UCSD-AML1 (cell line): ENCODE measurements around the gene SLC6A17.
A peak's percentile ranks its signal among the peaks of the same experiment; 100 is the strongest.

Source experiments
- DNase-seq: peaks from one replicate; lab custom pipeline; 2025; ENCODE audit not compliant: unreplicated experiment; lab: John Stamatoyannopoulos, UW

Gene SLC6A17

DNA sequence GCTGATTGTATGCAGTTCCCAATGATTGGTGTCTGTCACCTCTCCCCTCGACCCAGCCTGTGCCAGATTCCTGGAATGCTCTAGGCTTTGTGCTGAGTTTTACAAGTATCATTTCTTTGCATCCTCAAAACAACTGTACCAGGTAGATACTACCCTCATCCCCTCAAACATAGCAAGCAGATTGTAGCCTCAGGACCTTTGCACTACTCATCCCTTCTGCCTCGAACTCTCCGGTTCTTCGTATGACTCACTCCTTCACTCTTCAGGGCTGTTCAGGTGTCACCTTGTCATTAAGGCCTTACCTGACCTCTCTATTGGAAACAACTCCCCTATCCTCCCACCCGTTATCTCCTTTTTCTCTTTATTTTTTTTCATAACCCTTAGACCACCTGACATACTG, 67.8 kb downstream of the SLC6A17 start:
- DNase-seq: no peak

DNA sequence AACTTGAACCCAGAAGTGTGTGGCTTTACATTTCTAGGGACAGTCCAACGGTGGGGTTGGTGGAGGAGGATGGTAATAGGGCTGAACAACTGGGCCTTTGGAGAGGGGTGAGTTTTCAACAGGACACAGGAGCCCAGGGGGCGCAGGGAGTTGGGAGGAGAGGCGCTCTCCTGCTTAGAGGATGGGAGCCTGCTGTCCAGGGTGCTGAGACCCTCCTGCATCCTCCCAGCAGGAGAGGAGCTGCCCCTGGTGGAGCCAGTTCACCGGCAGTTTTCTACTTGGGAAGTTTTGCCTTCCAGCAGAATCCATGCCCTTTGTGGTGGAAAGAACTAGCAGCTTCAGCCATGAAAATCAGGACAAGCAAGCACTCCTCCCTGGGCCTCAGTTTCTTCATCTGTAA, 68.4 kb downstream of the SLC6A17 start:
- no peak for DNase-seq

DNA sequence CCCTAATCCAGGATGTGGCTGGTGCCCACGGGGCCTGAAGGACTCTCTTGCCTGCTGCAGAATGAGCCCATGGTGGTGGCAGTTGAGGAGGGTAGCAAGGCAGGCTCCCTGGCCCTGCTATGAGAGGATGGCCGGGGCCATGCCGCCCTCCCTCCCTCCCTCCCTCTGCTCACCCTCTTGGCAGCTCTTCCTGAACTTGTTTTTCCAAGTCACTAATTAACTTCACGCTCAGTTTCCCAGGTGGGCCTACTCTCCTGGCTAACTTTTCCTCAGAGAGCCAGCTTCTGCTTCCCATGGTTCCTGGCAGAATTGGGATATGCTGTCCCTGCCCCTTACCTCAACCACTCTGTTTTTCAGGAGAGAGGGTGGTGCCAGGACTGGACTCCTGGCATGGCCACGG, 70.0 kb downstream of the SLC6A17 start:
- no peak for DNase-seq

DNA sequence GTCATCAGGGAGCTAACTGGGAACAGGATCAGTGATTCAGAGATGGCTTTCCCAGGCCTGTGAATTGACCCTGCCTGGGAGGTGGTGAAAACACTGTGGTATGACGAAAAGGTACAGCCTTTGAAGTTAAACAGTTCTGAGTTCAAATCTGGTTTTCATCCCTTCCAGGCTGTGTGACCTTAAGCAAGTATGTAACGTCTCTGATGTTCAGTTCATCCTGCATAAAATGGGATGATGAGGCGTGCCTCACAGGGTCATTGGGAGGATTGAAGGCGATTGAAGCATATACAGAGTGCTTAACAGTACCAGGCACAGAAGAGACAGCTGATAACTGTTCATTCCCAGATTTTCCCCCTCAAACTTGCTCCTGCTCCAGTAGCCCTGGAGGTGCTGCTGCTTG, 70.8 kb downstream of the SLC6A17 start:
- DNase-seq: no peak

DNA sequence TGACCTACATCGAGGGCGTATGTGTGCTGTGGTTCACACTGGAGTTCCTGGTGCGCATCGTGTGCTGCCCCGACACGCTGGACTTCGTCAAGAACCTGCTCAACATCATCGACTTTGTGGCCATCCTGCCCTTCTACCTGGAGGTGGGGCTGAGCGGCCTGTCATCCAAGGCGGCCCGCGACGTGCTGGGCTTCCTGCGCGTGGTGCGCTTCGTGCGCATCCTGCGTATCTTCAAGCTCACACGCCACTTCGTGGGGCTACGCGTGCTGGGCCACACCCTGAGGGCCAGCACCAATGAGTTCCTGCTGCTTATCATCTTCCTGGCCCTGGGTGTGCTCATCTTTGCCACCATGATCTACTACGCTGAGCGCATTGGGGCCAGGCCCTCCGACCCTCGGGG, 72.8 kb downstream of the SLC6A17 start:
- no peak for DNase-seq

DNA sequence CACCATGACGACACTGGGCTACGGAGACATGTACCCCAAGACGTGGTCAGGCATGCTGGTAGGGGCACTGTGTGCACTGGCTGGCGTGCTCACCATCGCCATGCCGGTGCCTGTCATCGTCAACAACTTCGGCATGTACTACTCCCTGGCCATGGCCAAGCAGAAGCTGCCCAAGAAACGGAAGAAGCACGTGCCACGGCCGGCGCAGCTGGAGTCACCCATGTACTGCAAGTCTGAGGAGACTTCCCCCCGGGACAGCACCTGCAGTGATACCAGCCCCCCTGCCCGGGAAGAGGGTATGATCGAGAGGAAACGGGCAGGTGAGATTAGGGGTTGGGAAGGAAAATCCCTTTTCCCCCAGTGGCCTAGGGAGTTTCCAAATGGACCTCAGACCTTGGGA, 73.3 kb downstream of the SLC6A17 start:
- DNase-seq: no peak

DNA sequence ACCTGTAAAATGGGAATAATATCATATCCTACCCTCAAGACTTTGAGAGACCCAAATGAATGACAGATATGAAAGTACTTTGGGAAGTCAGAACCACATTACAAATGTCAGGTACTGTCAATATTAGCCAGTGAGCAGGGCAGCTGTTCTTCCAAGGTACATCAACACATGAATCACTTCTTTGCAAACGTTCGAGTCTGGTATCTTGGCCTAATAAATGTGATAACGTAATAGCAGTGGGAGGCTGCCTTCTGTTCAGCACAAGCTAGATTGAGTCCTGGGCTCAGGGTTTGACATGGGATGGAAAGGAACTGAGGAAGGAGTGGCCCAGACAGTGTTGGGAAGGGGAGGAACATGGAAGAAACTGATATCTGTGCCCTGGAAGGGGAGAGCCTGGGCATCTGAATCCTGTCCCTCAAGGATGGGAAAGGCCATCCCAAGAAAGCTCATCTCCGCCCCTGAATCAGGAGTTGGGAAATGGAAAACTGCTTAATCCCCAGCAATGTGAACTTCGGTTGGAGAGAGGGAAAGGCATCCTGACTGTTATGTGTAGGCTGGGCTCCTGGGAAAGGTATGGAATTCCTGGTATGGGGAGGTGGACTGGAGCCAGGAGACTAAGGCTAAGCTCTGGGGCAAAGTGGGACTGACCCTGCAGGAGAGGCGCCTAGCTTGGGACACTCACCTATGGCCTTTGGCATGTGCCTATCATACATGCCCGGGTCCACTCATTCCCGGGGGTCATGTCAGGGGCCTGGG, 74.1 kb downstream of the SLC6A17 start:
- DNase-seq: no peak

DNA sequence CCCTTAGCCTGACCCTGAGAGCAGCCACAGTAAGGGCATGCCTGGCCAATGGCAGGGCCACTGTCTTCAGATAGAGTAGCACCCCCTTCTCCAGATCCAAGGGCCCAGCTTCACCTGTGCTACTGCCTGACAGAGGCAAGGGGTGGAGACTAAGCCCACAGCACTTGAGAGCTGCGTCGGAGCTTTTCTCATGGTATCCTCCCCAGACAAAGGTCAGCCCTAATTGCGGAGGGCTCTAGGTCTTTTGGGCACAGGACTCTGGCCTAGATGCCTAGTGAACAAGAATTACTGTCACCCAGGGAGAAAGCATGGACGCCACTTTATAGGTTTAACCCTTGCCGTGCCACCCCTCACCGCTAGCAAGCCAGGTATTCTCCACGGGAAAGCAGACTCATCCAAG, 74.9 kb downstream of the SLC6A17 start:
- DNase-seq: no peak

DNA sequence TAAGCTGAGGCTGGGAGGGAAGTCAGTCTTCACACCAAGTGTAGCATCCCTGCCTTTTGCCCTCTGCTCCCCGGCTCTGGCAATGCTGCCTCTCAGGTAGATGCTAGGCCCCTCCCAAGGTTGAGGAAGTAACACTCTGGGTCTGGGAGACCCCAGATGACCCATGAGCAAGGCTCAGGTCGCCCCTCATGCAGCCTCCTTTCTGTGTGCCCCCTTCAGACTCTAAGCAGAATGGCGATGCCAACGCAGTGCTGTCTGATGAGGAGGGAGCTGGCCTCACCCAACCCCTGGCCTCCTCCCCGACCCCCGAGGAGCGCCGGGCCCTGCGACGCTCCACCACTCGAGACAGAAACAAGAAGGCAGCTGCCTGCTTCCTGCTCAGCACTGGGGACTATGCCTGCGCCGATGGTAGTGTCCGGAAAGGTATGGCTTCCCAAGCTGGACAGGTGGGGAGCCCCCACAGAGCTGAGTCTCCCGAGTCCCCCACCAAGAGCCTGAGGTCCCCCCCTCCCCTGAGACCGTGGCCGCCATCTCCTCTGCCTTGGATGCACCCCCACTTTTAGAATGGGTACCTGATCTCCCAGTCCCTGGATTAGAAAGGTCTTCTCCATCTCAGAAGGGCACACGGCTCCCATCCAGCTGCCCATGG, 75.6 kb downstream of the SLC6A17 start:
- DNase-seq: no peak

DNA sequence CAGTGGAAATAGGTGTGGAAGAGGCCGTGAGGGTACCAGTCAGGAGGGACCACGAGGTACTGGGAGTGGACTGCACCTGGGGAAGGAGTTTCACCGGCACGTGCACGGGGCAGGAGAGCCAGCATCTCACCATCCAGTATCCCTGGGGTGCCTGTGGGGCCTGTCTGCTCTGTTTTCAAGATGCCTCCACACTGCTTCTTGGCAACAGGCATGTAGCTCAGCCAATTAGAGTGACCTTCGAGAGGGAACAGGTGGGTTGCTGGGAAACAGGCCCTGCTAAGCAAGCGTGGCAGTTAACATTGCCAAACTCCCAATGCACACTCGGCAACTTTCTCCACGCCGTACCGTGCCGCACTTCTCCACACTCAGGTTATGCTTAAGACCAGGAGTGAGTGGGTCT, 77.5 kb downstream of the SLC6A17 start:
- no peak for DNase-seq

DNA sequence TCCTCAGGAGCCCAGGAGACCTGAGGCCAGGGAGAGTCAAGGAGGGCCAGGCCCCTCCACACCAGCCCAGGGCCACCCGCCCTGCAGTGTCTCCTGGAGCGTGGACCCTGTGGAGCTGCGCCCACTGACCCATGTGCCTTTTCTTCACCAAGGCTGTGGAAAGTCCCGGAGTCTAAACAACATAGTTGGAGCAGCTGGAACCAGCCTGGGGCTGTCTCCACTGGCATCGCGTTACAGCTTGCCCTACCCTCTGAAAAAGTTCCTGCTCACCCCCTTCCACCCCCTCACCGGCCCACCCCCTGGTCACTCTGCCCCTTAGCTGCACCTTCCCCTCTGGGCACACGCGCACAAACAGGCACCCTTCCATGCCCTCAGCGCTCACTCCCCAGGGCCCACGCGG, 78.1 kb downstream of the SLC6A17 start:
- DNase-seq: no peak

DNA sequence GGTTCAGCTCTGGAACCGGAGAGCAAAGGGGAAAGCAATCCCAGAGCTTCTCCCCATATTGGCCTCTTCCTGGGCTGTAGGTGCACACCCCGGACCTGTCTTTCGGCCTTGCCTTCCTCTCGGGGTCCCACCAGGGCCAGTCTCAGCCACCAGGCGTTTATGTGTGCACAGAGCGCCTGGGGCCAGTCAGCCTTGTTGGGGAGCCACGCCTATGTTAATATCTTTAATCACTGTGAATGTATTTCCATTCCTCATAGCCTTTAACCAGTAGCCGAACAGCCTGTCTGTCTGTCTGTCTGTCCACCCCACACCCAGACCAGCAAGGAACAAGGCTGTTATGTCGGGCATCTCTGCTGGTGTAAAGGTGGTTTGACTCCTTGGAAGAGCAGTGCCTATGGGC, 78.6 kb downstream of the SLC6A17 start:
- no peak for DNase-seq

DNA sequence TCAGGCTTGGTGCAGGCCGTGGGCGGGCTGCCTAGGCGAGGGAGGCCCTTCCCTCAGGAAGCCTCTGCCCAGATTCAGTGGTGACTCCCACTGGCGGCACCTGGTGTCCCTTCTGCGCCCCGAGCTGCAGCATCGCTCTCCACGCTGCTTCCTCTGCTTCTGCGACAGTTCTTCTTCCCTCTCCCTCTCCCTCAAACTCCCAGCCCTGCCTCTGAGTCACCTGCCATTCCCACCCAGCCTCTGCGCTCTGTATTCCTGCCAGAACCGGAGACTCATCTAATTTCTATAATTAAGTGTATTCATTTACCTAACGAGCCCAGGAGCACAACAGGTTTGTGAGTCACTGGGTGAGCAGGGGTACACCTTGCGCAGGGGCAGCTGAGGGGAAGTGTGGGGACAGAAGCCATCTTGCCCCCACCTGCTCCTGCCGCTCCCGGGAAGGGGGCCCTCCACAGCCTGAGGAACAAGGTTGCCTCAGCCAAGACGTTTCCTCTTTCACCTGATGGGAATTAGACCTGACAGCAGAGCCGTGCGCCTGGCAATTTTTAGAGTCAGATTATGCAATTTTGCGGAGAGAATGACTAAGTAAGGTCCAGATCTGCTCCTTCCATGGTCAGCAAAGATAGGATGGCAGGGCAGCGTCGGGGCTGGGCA, 79.2 kb downstream of the SLC6A17 start:
- DNase-seq: no peak

DNA sequence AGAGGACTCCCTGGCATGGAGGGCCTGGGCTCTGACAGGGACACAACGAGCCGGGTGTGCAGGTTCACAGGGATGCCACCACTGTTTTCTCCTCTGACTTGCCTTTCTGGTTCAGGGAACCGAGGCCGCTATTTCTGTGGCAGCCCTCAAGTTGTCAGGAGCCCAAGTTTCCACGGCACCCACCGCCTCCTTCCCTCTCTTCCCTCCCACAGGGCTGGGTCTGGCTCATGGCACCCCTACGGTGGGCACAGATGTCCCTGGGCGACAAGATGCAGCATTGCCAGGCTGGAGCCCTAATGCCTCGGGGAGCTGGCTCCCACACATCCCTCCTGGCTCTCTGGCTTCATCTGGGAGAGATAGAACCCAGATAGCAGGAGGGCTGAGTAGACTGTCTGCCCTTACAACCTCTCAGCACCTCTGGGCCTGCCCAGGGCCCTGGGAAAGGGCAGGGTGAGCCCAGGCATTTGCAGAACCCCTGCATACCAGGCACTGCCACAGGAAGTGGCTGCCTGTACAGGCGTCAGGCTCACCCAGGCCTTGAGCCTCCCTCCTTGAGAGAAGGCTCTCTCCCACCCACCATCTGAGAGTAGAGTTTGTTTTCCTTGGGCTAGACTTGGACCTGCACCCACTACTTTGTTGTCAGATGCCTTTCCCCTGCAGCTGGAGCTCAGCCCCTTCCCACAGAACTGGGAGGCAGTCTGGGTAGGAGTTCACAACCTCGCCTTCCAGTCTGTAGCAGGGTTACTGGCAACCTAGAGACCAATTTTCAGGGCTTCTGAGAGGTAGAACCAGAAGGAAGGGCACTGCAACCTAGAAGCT, 80.3 kb downstream of the SLC6A17 start:
- DNase-seq: peak; percentile 24

DNA sequence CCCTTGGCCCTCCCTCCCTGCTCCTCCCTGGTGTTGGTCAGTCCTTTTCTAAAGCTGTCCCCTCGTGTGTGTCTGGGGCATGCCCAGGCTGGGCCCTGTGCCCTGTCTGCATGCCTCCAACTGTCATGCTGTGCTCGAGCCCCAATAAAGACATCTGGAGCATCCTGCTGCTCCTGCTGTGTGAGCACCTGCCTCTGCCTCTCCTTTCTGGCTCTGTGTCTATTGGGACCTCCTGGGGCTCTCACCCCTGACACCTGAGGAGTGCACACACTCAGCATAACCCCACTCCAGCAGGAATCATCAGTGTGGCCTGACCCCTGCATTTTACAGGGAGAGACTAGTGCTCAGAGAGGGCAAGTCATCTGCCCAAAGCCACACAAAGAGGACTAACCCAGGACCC, 83.6 kb downstream of the SLC6A17 start:
- DNase-seq: no peak

DNA sequence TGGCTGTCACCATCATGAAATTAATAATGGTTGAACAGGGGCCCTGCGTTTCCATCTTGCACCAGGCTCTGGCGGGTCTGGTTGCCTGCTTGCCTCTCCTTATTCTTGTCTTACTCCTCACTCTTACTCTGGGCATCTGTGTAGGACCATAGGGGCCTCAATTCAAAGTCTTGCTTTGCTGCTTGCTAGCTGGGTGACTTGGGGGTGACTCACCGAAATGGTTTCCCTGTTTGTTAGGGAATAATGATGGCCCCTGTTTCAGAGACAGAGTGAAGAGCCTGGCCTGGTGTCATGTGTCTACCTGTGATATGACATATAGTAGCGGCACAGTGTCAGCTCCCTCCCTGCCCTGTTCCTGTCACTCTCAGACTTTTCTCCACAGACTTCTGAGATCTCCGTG, 84.4 kb downstream of the SLC6A17 start:
- no peak for DNase-seq

DNA sequence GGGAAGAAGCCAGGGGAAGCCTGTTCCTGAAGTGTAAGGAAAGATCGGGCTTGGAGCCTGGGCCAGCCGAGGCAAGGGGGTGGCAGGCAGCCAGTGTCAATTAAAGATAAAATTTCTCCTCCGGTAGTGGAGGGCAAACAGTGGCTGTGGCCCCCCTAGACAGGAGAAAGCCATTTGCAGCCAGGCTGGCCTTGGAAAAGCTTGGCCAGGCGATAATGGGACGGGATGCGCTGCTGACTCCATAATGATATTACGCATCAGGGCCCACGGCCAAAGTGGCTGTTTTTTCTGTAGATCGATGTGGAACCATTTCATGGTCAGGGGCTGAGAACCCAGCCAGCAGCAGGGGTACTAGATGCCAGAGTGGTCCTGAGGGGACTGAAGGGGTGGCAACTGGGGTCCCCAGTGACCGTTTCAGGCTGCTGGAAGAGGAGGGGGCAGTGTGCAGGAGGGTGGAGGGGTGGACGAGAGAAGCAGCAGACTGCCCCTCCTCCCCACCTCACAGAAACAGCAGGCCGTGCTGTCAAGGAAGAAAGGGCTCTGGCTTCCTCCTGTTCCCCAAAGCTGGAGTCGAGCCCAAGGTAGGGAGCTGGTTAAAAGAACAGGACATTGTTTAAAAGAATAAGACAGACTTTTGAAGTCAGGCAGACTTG, 85.0 kb downstream of the SLC6A17 start:
- DNase-seq: no peak

DNA sequence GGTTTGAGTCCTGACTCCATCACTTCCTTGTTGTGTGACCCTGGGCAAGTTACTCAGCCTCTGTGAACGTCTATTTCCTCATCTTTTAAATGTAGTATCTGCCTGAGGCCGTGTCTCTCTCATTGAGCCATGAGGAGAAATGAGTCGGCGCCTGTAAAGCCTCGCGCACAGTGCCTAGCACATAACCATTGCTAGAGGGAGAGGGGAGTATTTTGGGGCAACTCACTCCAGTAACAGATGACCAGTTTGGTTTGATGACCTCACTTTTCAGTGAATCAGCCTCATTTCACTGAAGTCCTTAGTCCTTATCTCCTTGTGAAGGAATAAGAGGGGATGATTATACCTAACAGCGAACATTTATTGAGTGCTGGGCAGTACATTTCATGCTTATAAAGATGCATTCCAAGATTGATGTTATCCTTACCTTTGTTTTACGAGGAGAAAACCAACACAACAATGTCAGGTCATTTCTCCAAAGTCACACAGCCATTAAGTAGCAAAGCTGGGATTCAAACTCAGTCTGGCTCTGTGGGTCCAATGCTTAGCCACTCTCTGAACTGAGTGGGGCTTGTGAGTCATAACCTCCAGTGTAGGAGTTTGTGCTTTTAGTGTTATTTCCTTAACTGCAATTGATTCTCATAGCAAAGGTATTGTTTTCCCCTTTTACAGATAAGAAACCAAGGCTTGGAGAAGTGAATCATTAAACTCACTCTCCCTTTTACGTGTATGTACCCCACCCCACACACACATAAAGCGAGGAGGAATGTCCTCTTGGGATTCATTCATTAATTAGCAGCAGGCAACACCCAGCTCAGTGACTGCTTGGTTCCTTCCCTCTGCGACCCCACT, 85.8 kb downstream of the SLC6A17 start:
- DNase-seq: peak; percentile 29

DNA sequence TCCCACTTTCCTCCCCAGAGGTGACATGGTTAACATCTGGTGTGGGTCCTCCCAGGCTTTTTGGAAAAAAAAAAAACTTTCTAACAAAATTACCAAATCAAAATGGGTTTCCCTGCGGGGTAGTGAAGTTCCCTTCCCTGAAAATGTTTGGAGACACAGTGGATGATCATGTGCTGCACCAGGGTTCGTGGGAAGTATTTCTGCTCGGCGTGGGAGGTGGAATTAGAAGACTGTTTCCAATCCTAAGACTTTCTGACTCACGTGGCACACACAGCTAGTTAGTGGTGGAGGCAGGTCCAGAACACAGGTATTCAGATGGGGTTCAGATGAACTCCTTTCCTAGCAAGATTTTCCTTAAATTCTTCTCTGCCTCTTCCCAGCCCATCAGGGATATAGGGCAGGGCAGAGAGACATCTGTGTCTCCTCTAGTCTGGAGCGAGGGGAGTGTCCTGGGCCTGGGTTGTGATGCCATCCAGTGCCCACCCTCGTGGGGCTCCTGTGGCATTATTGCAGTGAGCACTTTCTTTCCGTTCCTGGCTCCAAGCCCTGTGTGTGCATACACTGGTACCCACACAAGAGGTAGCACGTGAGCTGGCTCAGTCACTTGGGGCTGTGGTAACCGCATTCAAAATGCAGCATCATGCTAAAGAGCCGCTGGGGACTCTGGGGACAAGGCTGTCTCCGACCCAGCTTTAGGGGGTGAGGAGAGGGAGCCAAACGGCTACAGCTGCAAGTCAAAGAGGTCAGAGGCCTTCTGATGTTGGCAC, 87.3 kb downstream of the SLC6A17 start:
- no peak for DNase-seq
